ENCODE data around the gene AFF3.

Gene AFF3

GRCh38 chr2:100142393-100142792 is at the start of gene AFF3:
AFF3 (minus strand) TSS chr2:100142590; CDS start chr2:100104454, 38,136 bp downstream.
- in situ Hi-C loops (cut with HindIII; ENCODE audit: low sequenced_read_pairs), result no loop called here
- TF ChIP-seq CTCF (IDR thresholded peaks at IDR 0.05; ENCODE audit: low read depth, low read length), result no peak
- no peak within 1 kb of the TSS for H3K4me3 ChIP-seq (ENCODE audit: low read depth, low read length)
- no peak for DNase-seq (ENCODE audit: low read depth, low spot score)

- in situ Hi-C loops (cut with HindIII; ENCODE audit: low sequenced_read_pairs), result no loop called here
- H3K4me3 ChIP-seq (ENCODE audit: low read depth, low read length), result no peak overlapping the region
- TF ChIP-seq CTCF (IDR thresholded peaks at IDR 0.05; ENCODE audit: low read depth, low read length), result no peak
- DNase-seq (ENCODE audit: low read depth, low spot score), result no peak
Measured at GRCh38 chr2:100189387-100189786, 47.0 kb upstream of the AFF3 start.

- no peak overlapping the region for H3K4me3 ChIP-seq (ENCODE audit: low read depth, low read length)
- TF ChIP-seq CTCF (IDR thresholded peaks at IDR 0.05; ENCODE audit: low read depth, low read length), result no peak
- no peak for DNase-seq (ENCODE audit: low read depth, low spot score)
- in situ Hi-C loops (cut with HindIII; ENCODE audit: low sequenced_read_pairs), result no loop called here
Measured at GRCh38 chr2:100188326-100188725, 45.9 kb upstream of the AFF3 start.

- DNase-seq (ENCODE audit: low read depth, low spot score), result no peak
- no peak overlapping the region for H3K4me3 ChIP-seq (ENCODE audit: low read depth, low read length)
- in situ Hi-C loops (cut with HindIII; ENCODE audit: low sequenced_read_pairs), result no loop called here
- TF ChIP-seq CTCF (IDR thresholded peaks at IDR 0.05; ENCODE audit: low read depth, low read length), result no peak
Measured at GRCh38 chr2:100186126-100186525, 43.7 kb upstream of the AFF3 start.

GRCh38 chr2:100185516-100185915 is 43.1 kb upstream of the AFF3 start:
- DNase-seq (ENCODE audit: low read depth, low spot score), result no peak
- TF ChIP-seq CTCF (IDR thresholded peaks at IDR 0.05; ENCODE audit: low read depth, low read length), result no peak
- in situ Hi-C loops (cut with HindIII; ENCODE audit: low sequenced_read_pairs), result no loop called here
- no peak overlapping the region for H3K4me3 ChIP-seq (ENCODE audit: low read depth, low read length)

GRCh38 chr2:100185105-100185504 is 42.7 kb upstream of the AFF3 start:
- in situ Hi-C loops (cut with HindIII; ENCODE audit: low sequenced_read_pairs), result no loop called here
- DNase-seq (ENCODE audit: low read depth, low spot score), result no peak
- TF ChIP-seq CTCF (IDR thresholded peaks at IDR 0.05; ENCODE audit: low read depth, low read length), result no peak

More at GRCh38 chr2:100185105-100185504, 42.7 kb upstream of the AFF3 start:
- H3K4me3 ChIP-seq (ENCODE audit: low read depth, low read length), result no peak overlapping the region
